RWPE2 (cell line): ENCODE measurements around the gene CPSF4L.
A peak's percentile ranks its signal among the peaks of the same experiment; 100 is the strongest.

Experiments used
- ATAC-seq: fragments of 200-7000 bp; cut with Tn5 transposase; 3 replicates; pipeline ENCODE4 v1.9.1; 2021; ENCODE audit warnings: low read depth
- DNase-seq: peaks from one replicate; pipeline ENCODE4 v3.0.0-alpha.2; 2020; ENCODE audit warnings: low spot score
- H3K27ac ChIP-seq: fragments of 450-650 bp; 2 replicates; pipeline ENCODE4 v1.5.1; 2017; ENCODE audit warnings: mild to moderate bottlenecking; ENCODE audit not compliant: poor library complexity, severe bottlenecking
- H3K27me3 ChIP-seq: fragments of 250-450 bp; sonication (Bioruptor Pico); 2 replicates; pipeline ENCODE4 v1.5.1; 2021; ENCODE audit warnings: mild to moderate bottlenecking, moderate library complexity; ENCODE audit not compliant: insufficient read depth, poor library complexity, severe bottlenecking
- H3K36me3 ChIP-seq: fragments of 250-450 bp; sonication (Bioruptor Pico); 2 replicates; pipeline ENCODE4 v1.5.1; 2020; ENCODE audit warnings: low read depth, mild to moderate bottlenecking, moderate library complexity
- H3K4me1 ChIP-seq: fragments of 250-450 bp; sonication (Bioruptor Pico); 2 replicates; pipeline ENCODE4 v1.5.1; 2021; ENCODE audit warnings: mild to moderate bottlenecking, moderate library complexity; ENCODE audit not compliant: insufficient read depth, poor library complexity, severe bottlenecking
- H3K4me3 ChIP-seq: fragments of 250-450 bp; sonication (Bioruptor Pico); 2 replicates; pipeline ENCODE4 v1.5.1; 2021; ENCODE audit warnings: mild to moderate bottlenecking, moderate library complexity; ENCODE audit not compliant: severe bottlenecking
- H3K9me3 ChIP-seq: fragments of 250-450 bp; sonication (Bioruptor Pico); 2 replicates; pipeline ENCODE4 v1.5.1; 2021; ENCODE audit warnings: mild to moderate bottlenecking, moderate library complexity; ENCODE audit not compliant: severe bottlenecking
- TF ChIP-seq, protein P1 (sequence below): fragments of 450-650 bp; IDR thresholded peaks from one replicate; pipeline ENCODE4 v1.5.1; 2017; ENCODE audit warnings: mild to moderate bottlenecking, moderate library complexity; ENCODE audit not compliant: poor library complexity, severe bottlenecking

CPSF4L gene

GRCh38 chr17:73224237-73224636 lies 37.4 kb downstream of the CPSF4L start:
- peaks cover 40% of the 10 kb centered on the region for H3K4me1 ChIP-seq
- peaks cover 54% of the 10 kb centered on the region for H3K36me3 ChIP-seq
- peak overlapping the region; percentile 9 for H3K27ac ChIP-seq
- TF ChIP-seq, protein P1, sequence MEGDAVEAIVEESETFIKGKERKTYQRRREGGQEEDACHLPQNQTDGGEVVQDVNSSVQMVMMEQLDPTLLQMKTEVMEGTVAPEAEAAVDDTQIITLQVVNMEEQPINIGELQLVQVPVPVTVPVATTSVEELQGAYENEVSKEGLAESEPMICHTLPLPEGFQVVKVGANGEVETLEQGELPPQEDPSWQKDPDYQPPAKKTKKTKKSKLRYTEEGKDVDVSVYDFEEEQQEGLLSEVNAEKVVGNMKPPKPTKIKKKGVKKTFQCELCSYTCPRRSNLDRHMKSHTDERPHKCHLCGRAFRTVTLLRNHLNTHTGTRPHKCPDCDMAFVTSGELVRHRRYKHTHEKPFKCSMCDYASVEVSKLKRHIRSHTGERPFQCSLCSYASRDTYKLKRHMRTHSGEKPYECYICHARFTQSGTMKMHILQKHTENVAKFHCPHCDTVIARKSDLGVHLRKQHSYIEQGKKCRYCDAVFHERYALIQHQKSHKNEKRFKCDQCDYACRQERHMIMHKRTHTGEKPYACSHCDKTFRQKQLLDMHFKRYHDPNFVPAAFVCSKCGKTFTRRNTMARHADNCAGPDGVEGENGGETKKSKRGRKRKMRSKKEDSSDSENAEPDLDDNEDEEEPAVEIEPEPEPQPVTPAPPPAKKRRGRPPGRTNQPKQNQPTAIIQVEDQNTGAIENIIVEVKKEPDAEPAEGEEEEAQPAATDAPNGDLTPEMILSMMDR = no peak
- H3K9me3 ChIP-seq = no peaks in the 10 kb centered on the region
- no peak overlapping the region for H3K4me3 ChIP-seq
- DNase-seq = no peak
- no peak for ATAC-seq
- no peaks in the 10 kb centered on the region for H3K27me3 ChIP-seq

- Histone ChIP-seq H3K36me3 (peaks cover 56% of the 10 kb centered on the region), H3K27me3 (no peaks in the 10 kb centered on the region), H3K4me3 (no peak overlapping the region), H3K27ac (no peak overlapping the region), H3K9me3 (no peaks in the 10 kb centered on the region), H3K4me1 (peaks cover 35% of the 10 kb centered on the region)
- DNase-seq = no peak
- TF ChIP-seq, protein P1 = no peak
- no peak for ATAC-seq
These were observed 38.0 kb downstream of the CPSF4L start for GRCh38 chr17:73223626-73224230.

- H3K36me3 ChIP-seq = peaks cover 41% of the 10 kb centered on the region
- H3K4me3 ChIP-seq = no peak overlapping the region
- TF ChIP-seq, protein P1 = peak; percentile 14
- H3K9me3 ChIP-seq = no peaks in the 10 kb centered on the region
- H3K27me3 ChIP-seq = no peaks in the 10 kb centered on the region
- DNase-seq (no peak), ATAC-seq (0 out of 3 replicates have a peak, but pooled peaks have one; percentile 25)
- no peak overlapping the region for H3K27ac ChIP-seq
- H3K4me1 ChIP-seq = no peaks in the 10 kb centered on the region
These were observed 46.2 kb downstream of the CPSF4L start for GRCh38 chr17:73215447-73215846.

GRCh38 chr17:73214851-73215250 lies 46.8 kb downstream of the CPSF4L start:
- no peak for DNase-seq
- no peak overlapping the region for H3K27ac ChIP-seq
- ATAC-seq = no peak
- no peaks in the 10 kb centered on the region for H3K9me3 ChIP-seq
- H3K36me3 ChIP-seq = peaks cover 43% of the 10 kb centered on the region
- H3K4me1 ChIP-seq = peaks cover 3% of the 10 kb centered on the region
- TF ChIP-seq, protein P1 = no peak
- no peak overlapping the region for H3K4me3 ChIP-seq
- H3K27me3 ChIP-seq = no peaks in the 10 kb centered on the region

GRCh38 chr17:73214008-73214407 lies 47.7 kb downstream of the CPSF4L start:
- no peak for DNase-seq
- no peaks in the 10 kb centered on the region for H3K27me3 ChIP-seq
- H3K36me3 ChIP-seq = peaks cover 48% of the 10 kb centered on the region
- H3K4me1 ChIP-seq = peaks cover 5% of the 10 kb centered on the region
- H3K27ac ChIP-seq = no peak overlapping the region
- TF ChIP-seq, protein P1 = no peak
- no peak for ATAC-seq
- H3K9me3 ChIP-seq = no peaks in the 10 kb centered on the region
- no peak overlapping the region for H3K4me3 ChIP-seq
